Nephron (organoid): Measurements from ENCODE around the gene TET3.

ENCODE experiments used
- H3K27ac Mint-ChIP-seq, 3 experiments: 2 replicates each; pipeline ENCODE4 v1.8.0; 2020; ENCODE audit warnings: mixed read lengths in 3 of 3, mild to moderate bottlenecking in 2 of 3, moderate library complexity in 1 of 3
- H3K27me3 Mint-ChIP-seq: 2 replicates; pipeline ENCODE4 v1.8.0; 2021; ENCODE audit warnings: low read depth, mild to moderate bottlenecking, moderate library complexity, mixed read lengths
- H3K36me3 Mint-ChIP-seq: 2 replicates; pipeline ENCODE4 v1.8.0; 2020; ENCODE audit warnings: low read depth, mixed read lengths
- H3K4me1 Mint-ChIP-seq: 2 replicates; pipeline ENCODE4 v1.8.0; 2020; ENCODE audit warnings: mixed read lengths
- H3K4me3 Mint-ChIP-seq, 3 experiments: 2 replicates each; pipeline ENCODE4 v1.8.0; 2020; ENCODE audit warnings: mild to moderate bottlenecking in 3 of 3, mixed read lengths in 3 of 3, moderate library complexity in 2 of 3
- H3K9me3 Mint-ChIP-seq: 2 replicates; pipeline ENCODE4 v1.8.0; 2020; ENCODE audit warnings: mixed read lengths
- TF ChIP-seq, protein P1 (sequence below), 3 experiments: fragments of 200-600 bp; sonication (generic); IDR thresholded peaks; one replicate each; pipeline ENCODE4 v1.5.0; 2021; ENCODE audit warnings: antibody characterized with exemption in 3 of 3; ENCODE audit not compliant: unreplicated experiment in 3 of 3

The TET3 gene

DNA sequence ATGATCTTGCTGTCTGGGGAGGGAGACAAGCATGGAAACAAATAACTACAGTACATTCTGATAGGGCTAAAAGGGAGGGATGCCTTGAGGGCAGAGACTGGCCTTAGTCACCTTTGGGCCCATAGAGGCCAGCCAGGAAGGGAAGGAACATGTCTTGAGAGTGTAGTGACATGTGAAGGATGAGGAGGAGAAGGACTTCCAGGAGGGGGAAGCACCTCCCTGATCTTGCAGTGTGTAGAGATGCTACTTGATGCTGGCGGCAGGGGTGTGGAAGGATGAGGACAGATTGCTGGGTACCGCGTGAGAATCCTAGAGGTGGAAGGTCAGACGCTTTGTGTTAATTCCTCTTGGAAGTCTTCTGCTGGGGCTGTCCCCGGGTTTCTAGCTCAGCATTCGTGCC lies 13.1 kb downstream of the TET3 start:
- Mint-ChIP-seq H3K9me3 (no peaks in the 10 kb centered on the region), H3K36me3 (peaks cover 6% of the 10 kb centered on the region), H3K4me3 (peak overlapping the region; percentile 0 to 33 (median 2)), H3K27me3 (no peaks in the 10 kb centered on the region), H3K27ac (peak overlapping the region; percentile 52 to 76 (median 56)), H3K4me1 (peaks cover 56% of the 10 kb centered on the region)
- TF ChIP-seq, protein P1, sequence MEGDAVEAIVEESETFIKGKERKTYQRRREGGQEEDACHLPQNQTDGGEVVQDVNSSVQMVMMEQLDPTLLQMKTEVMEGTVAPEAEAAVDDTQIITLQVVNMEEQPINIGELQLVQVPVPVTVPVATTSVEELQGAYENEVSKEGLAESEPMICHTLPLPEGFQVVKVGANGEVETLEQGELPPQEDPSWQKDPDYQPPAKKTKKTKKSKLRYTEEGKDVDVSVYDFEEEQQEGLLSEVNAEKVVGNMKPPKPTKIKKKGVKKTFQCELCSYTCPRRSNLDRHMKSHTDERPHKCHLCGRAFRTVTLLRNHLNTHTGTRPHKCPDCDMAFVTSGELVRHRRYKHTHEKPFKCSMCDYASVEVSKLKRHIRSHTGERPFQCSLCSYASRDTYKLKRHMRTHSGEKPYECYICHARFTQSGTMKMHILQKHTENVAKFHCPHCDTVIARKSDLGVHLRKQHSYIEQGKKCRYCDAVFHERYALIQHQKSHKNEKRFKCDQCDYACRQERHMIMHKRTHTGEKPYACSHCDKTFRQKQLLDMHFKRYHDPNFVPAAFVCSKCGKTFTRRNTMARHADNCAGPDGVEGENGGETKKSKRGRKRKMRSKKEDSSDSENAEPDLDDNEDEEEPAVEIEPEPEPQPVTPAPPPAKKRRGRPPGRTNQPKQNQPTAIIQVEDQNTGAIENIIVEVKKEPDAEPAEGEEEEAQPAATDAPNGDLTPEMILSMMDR (IDR thresholded peaks at IDR 0.05; ENCODE audit: unreplicated experiment in 3 of 3) = no peak

DNA sequence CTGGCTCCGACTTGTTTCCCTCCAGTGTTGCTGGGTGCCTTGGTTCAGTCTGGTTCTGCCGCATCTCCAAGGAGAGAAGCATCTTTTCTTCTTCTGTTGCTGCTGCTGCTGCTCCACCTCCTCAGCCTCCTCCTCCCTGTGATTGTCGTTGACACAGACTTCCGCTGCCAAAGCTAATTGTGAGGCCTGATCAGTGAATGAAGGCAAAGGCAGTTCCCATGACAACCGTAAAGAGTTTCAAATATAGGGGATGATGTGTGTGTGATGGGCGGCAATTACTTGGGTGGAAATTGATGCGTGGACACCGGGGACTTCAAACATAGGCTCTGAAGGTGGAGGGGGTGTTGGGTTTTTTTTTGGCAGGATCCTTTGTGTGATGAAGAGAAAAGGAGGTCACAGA lies 13.7 kb downstream of the TET3 start:
- H3K36me3 Mint-ChIP-seq = peaks cover 6% of the 10 kb centered on the region
- H3K27ac Mint-ChIP-seq = peak overlapping the region; percentile 52 to 93 (median 92)
- peaks cover 61% of the 10 kb centered on the region for H3K4me1 Mint-ChIP-seq
- H3K9me3 Mint-ChIP-seq = no peaks in the 10 kb centered on the region
- H3K27me3 Mint-ChIP-seq = no peaks in the 10 kb centered on the region
- H3K4me3 Mint-ChIP-seq = peak overlapping the region; percentile 19 to 22 (median 21)
- TF ChIP-seq, protein P1 (IDR thresholded peaks at IDR 0.05; ENCODE audit: unreplicated experiment in 3 of 3) = no peak

DNA sequence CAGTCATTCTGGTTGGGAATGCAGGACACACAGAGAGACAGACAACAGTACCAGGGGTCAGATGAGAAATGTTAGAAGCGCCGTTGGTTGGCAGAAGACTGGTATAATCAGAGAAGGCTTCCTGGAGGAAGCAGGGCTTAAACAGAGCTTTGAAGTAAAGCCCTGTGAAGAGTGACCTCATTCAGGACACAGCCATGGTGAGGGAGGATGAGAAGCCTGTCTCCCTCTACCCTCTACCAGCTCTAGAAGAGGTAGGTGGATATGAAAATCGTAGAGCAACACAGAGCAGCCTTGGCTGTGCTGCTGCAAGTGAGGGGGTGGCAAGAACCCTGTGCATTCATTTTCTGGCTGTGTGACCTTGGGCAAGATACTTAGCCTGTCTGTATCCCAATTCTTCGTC lies 14.2 kb downstream of the TET3 start:
- H3K9me3 Mint-ChIP-seq = no peaks in the 10 kb centered on the region
- H3K27me3 Mint-ChIP-seq = no peaks in the 10 kb centered on the region
- H3K4me3 Mint-ChIP-seq = peak overlapping the region; percentile 14 to 21 (median 19)
- peaks cover 4% of the 10 kb centered on the region for H3K36me3 Mint-ChIP-seq
- peak overlapping the region; percentile 88 to 93 (median 92) for H3K27ac Mint-ChIP-seq
- peaks cover 61% of the 10 kb centered on the region for H3K4me1 Mint-ChIP-seq
- TF ChIP-seq, protein P1 (IDR thresholded peaks at IDR 0.05; ENCODE audit: unreplicated experiment in 3 of 3) = no peak

DNA sequence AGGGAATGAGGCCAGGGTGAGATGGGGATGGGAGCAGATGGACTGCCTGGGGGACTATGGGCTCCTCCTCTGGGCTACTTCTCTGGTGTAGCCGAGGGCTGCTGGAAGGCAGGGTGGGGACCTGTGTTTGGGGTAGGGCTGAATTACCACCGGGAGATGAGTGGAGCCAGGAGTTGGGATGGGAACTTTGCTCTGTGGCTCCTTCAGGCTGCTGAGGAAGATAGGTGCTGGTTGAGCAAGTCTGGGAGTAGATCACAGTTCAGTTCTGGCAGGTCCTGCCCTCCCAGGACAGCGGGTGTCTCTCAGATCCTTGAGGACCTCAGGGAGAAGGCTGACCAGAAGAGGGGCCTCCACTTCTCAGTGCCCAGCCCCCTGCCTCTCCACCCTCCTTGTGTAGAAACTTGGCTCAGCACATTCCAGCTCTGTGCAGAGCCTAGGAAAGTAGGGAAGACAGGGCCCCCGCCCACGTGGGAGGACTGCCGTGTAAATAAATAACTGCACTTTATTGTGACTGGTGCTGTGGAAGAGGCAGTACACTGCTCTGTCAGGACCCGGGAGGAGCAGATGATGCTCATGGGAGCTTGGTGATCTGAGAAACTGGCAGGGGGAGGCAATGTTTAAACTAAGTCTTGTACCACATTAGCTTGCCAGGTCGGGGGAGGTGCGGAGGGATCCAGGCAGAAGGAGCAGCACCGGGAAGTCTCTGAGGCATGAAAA lies 15.3 kb downstream of the TET3 start:
- H3K4me1 Mint-ChIP-seq = peaks cover 67% of the 10 kb centered on the region
- no peaks in the 10 kb centered on the region for H3K36me3 Mint-ChIP-seq
- no peaks in the 10 kb centered on the region for H3K9me3 Mint-ChIP-seq
- peak overlapping the region; percentile 73 to 83 (median 83) for H3K4me3 Mint-ChIP-seq
- H3K27me3 Mint-ChIP-seq = no peaks in the 10 kb centered on the region
- TF ChIP-seq, protein P1 (IDR thresholded peaks at IDR 0.05; ENCODE audit: unreplicated experiment in 3 of 3) = no peak
- H3K27ac Mint-ChIP-seq = peak overlapping the region; percentile 88 to 93 (median 92)

DNA sequence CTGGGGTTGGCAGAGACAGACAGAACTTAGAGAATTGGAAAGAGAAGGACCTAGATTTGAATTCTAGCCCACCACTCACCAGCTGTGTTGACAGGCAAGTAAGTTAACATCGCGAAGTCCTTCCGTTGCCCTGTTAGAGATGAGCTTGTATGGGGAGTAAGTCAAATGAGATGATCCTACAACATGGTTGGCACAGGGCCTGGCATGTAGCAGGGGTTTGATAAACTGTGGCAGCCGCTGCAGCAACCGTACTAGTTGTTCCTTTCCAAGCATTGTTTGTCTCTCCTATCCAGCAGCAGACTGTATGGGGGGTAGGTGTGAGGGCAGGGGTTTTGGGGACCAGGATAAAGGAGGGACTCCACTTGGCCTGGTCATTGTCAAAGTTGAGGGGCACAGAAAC lies 16.0 kb downstream of the TET3 start:
- Mint-ChIP-seq H3K4me3 (peak overlapping the region; percentile 73 to 83 (median 83)), H3K4me1 (peaks cover 73% of the 10 kb centered on the region), H3K36me3 (no peaks in the 10 kb centered on the region), H3K27me3 (no peaks in the 10 kb centered on the region), H3K9me3 (no peaks in the 10 kb centered on the region), H3K27ac (peak overlapping the region; percentile 88 to 93 (median 92))
- TF ChIP-seq, protein P1 (IDR thresholded peaks at IDR 0.05; ENCODE audit: unreplicated experiment in 3 of 3) = no peak

DNA sequence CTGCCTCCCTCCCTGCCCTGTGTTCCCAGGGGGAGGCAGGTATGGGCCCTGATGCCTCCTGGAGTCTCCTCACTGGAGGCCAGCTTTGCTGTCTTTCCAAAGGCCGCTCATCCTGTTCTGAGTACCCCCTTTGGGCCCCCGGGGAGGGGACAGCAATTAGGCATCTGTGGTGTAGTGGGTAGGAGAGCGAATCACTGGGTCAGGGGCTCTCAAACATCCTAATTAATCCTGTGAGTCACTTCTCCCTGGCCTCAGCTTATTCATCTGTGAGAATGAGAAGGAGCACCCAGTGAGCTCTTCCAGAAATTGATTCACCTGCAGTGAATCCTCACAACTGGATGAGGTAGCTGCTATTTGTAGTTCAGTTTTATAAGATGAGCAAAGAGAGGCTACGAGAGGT lies 16.4 kb downstream of the TET3 start:
- H3K27me3 Mint-ChIP-seq = no peaks in the 10 kb centered on the region
- H3K36me3 Mint-ChIP-seq = peaks cover 3% of the 10 kb centered on the region
- H3K4me3 Mint-ChIP-seq = peak overlapping the region; percentile 83 to 85 (median 84)
- TF ChIP-seq, protein P1 (IDR thresholded peaks at IDR 0.05; ENCODE audit: unreplicated experiment in 3 of 3) = no peak
- no peaks in the 10 kb centered on the region for H3K9me3 Mint-ChIP-seq
- H3K4me1 Mint-ChIP-seq = peaks cover 78% of the 10 kb centered on the region
- H3K27ac Mint-ChIP-seq = peak overlapping the region; percentile 88 to 93 (median 92)
